ENCODE measurements around the gene LRRC23. TPM values are rescaled to one million over a fixed set of nuclear protein-coding genes. Genes with fewer than 3 reads are reported as not detected.
"Not testable (repeated sequence)": the region's sequence is repeated elsewhere in the genome, so short reads cannot be mapped to it uniquely, and the experiment has no call there.

The LRRC23 gene
- total RNA-seq, 4 donors from 2014 or later: 11.6 to 17.2 (median 17.1) TPM

DNA sequence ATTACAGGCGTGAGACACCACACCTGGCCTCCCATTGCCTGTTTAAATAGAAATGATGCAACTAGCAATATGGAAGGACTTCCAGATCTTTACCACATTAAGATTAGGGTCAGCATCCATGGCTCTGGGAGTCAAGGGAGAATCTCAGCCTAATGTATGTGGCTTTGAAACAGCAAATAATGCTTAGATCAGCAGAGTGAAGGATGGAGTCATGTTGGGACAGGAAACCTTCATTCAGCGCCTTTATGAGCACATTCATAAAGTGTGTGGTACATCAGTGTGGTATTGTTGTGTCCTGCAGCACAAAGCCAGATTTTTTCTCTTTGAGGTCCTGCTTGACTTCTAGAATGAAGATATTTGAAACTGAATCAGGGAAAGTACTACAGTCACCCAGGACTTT lies 16.3 kb upstream of the LRRC23 start:
- no peak for TF ChIP-seq POLR2A (IDR thresholded peaks at IDR 0.05)
- TF ChIP-seq, protein P1, sequence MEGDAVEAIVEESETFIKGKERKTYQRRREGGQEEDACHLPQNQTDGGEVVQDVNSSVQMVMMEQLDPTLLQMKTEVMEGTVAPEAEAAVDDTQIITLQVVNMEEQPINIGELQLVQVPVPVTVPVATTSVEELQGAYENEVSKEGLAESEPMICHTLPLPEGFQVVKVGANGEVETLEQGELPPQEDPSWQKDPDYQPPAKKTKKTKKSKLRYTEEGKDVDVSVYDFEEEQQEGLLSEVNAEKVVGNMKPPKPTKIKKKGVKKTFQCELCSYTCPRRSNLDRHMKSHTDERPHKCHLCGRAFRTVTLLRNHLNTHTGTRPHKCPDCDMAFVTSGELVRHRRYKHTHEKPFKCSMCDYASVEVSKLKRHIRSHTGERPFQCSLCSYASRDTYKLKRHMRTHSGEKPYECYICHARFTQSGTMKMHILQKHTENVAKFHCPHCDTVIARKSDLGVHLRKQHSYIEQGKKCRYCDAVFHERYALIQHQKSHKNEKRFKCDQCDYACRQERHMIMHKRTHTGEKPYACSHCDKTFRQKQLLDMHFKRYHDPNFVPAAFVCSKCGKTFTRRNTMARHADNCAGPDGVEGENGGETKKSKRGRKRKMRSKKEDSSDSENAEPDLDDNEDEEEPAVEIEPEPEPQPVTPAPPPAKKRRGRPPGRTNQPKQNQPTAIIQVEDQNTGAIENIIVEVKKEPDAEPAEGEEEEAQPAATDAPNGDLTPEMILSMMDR (IDR thresholded peaks at IDR 0.05): no peak
- TF ChIP-seq EP300 (IDR thresholded peaks at IDR 0.05): no peak
- Histone ChIP-seq H3K27me3 (no peaks in the 10 kb centered on the region), H3K9me3 (no peaks in the 10 kb centered on the region), H3K4me1 (peaks cover 0 to 15% (median 5%) of the 10 kb centered on the region in 4 donors), H3K4me3 (no peak overlapping the region), H3K36me3 (peaks cover 0 to 25% (median 0%) of the 10 kb centered on the region in 3 donors), H3K27ac (no peak overlapping the region)
- DNase-seq (ENCODE audit: low spot score in 2 of 2): no peak
- 71 to 92% methylated on average over 2 of the region's 2 CpGs for WGBS, 2 donors

DNA sequence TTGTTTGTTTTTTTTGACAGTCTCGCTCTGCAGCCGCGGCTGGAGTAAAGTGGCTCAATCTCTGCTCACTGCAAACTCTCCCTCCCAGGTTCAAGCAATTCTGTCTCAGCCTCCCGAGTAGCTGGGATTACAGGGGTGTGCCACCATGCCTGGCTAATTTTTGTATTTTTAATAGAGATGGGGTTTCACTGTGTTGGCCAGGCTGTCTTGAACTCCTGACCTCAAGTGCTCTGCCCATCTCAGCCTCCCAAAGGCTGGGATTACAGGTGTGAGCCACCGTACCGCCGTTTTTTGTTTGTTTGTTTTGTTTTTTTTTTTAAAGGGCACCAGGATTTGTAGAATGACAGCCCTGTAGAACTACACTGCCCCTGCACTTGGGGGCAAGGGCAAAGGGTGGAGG lies 15.8 kb upstream of the LRRC23 start:
- not testable (repeated sequence) for H3K27ac ChIP-seq; DNase-seq (ENCODE audit: low spot score in 2 of 2); H3K9me3 ChIP-seq; H3K27me3 ChIP-seq; H3K4me3 ChIP-seq
- Histone ChIP-seq H3K4me1 (peaks cover 0 to 15% (median 5%) of the 10 kb centered on the region in 4 donors), H3K36me3 (peaks cover 0 to 21% (median 0%) of the 10 kb centered on the region in 3 donors)
- WGBS, 2 donors: 77 to 80% methylated on average over 7 of the region's 7 CpGs

DNA sequence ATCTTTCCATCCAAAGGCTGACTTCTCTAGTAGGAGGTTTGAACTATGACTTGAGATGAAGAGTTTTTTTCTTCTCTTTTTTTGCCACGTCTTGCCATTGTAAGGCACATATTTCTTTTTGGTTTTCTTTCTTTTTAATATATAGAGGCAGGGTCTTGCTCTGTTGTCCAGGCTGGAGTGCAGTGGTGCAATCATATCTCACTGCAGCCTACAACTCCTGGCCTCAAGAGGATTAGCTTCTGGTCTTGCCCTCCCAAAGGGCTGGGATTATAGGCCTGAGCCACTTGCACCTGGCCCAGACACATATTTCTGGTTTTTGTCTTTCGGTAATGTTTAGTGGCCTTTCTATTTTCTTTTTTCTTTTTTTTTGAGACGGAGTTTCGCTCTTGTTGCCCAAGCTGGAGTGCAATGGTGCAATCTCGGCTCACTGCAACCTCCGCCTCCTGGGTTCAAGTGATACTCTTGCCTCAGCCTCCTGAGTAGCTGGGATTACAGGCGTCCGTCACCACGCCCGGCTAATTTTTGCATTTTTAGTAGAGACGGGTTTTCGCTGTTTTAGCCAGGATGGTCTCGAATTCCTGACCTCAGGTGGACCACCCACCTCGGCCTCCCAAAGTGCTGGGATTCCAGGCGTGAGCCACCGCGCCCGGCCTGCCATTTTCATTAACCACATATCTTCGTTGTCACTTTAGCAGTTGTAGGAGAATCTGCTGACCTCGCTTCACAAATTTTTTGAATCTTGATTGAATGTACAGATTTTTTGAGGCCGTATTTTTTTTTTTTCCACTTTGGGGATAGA lies 14.6 kb upstream of the LRRC23 start:
- peak overlapping the region in 1 of 4 donors; percentile 56 for H3K4me3 ChIP-seq
- not testable (repeated sequence) for H3K9me3 ChIP-seq; H3K27me3 ChIP-seq; H3K36me3 ChIP-seq; DNase-seq (ENCODE audit: low spot score in 2 of 2)
- peaks cover 0 to 15% (median 5%) of the 10 kb centered on the region in 4 donors for H3K4me1 ChIP-seq
- H3K27ac ChIP-seq: peak overlapping the region; percentile 64 to 94 (median 87)
- 90 to 95% methylated on average over 21 of the region's 21 CpGs for WGBS, 2 donors

DNA sequence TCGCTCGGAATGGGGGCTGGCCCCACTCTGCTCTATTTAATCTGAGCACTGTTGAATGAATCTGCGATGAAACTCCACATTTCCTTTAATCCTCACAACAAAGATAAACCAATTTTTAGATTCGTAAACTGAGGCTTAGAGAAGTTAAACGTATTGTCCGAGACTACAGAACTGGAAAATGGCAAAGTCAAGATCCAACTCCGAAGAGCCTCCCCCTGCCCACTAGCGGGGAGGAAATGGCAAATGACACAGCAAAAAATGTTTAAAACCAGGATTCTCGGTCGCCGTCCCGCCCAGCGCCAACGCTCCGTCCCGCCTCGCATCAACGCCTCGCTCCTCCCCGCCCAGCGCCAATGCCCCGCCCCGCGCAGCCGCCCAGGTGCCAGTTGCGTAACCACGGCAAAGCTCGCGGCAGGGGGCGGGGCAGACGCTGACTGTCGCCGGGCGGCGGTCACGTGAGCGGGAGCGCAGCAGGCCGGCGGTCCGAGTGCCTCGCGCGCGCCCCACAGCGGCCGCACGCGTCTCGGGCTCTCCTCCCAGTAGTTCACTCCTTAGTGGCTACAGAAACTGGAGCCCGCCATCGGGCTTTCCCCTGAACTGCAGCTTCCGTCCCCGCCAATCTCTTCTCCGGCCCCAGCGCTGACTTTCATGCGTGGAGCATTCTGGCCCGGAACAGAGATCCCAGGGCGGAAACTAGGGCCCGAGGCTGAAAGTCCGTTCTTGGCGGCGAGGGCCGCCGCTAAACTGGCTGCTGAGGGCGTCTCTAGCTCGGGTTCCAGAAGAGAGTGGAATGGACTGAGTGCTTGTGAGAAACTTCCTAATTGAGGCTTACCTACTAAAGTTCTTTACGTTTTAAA lies 13.6 kb upstream of the LRRC23 start:
- H3K27ac ChIP-seq: peak overlapping the region; percentile 64 to 97 (median 92)
- no peaks in the 10 kb centered on the region for H3K27me3 ChIP-seq
- TF ChIP-seq EP300 (IDR thresholded peaks at IDR 0.05): peak; percentile 79 to 95
- peak; percentile 53 to 89 for TF ChIP-seq POLR2A (IDR thresholded peaks at IDR 0.05)
- TF ChIP-seq, protein P1 (IDR thresholded peaks at IDR 0.05): peak; percentile 94 to 98 (median 95)
- DNase-seq (ENCODE audit: low spot score in 2 of 2): peak; percentile 94 to 97
- peak overlapping the region; percentile 34 to 65 (median 60) for H3K4me3 ChIP-seq
- H3K4me1 ChIP-seq: peaks cover 0 to 15% (median 5%) of the 10 kb centered on the region in 4 donors
- no peaks in the 10 kb centered on the region for H3K36me3 ChIP-seq
- 2% methylated on average over 41 to 68 of the region's 68 CpGs for WGBS, 2 donors
- no peaks in the 10 kb centered on the region for H3K9me3 ChIP-seq

DNA sequence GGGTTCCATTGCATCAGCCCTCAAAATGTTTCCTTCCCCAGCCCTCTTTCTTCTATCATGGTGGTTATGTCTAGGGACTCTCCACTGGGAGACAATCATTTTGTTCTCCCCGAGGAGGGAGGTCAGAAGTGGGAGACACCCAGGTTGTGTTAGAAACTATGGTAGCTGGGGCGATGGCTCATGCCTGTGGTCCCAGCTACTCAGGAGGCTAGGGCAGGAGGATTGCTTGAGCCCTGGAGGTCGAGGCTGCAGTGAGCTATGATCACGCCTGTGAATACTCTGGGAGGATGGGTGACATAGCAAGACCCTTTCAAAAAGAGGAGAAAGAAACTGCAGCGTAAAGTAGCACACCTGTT lies 13.0 kb upstream of the LRRC23 start:
- Histone ChIP-seq H3K9me3 (no peaks in the 10 kb centered on the region), H3K36me3 (no peaks in the 10 kb centered on the region), H3K4me1 (peaks cover 0 to 15% (median 5%) of the 10 kb centered on the region in 4 donors), H3K27ac (peak overlapping the region; percentile 64 to 97 (median 92)), H3K4me3 (peak overlapping the region; percentile 34 to 65 (median 60)), H3K27me3 (no peaks in the 10 kb centered on the region)
- 77 to 83% methylated on average over 5 of the region's 5 CpGs for WGBS, 2 donors
- TF ChIP-seq POLR2A (IDR thresholded peaks at IDR 0.05): no peak
- no peak for TF ChIP-seq EP300 (IDR thresholded peaks at IDR 0.05)
- TF ChIP-seq, protein P1 (IDR thresholded peaks at IDR 0.05): no peak
- DNase-seq (ENCODE audit: low spot score in 2 of 2): no peak

DNA sequence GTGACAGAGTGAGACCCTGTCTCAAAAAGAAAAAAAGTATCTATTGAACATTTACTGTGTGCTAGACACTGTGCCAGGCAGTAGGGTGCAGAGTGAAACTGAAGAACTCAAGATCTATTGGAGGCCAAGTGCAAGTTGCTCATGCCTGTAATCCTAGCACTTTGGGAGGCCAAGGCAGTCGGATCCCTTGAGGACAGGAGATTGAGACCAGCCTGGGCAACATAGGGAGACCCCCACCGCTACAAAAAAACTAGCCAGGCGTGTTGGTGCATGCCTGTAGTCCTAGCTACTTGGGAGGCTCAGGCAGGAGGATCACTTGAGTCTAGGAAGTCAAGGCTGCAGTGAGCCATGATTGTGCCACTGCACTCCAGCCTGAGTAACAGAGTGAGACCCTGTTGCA lies 11.9 kb upstream of the LRRC23 start:
- WGBS, 2 donors: 89 to 98% methylated on average over 3 of the region's 3 CpGs
- peaks cover 0 to 15% (median 5%) of the 10 kb centered on the region in 4 donors for H3K4me1 ChIP-seq
- H3K4me3 ChIP-seq; H3K27ac ChIP-seq; DNase-seq (ENCODE audit: low spot score in 2 of 2); H3K36me3 ChIP-seq; H3K27me3 ChIP-seq; H3K9me3 ChIP-seq: not testable (repeated sequence)

All from tibial nerve (tissue), 4 donors.